ENCODE results near the gene CD302.

DNA sequence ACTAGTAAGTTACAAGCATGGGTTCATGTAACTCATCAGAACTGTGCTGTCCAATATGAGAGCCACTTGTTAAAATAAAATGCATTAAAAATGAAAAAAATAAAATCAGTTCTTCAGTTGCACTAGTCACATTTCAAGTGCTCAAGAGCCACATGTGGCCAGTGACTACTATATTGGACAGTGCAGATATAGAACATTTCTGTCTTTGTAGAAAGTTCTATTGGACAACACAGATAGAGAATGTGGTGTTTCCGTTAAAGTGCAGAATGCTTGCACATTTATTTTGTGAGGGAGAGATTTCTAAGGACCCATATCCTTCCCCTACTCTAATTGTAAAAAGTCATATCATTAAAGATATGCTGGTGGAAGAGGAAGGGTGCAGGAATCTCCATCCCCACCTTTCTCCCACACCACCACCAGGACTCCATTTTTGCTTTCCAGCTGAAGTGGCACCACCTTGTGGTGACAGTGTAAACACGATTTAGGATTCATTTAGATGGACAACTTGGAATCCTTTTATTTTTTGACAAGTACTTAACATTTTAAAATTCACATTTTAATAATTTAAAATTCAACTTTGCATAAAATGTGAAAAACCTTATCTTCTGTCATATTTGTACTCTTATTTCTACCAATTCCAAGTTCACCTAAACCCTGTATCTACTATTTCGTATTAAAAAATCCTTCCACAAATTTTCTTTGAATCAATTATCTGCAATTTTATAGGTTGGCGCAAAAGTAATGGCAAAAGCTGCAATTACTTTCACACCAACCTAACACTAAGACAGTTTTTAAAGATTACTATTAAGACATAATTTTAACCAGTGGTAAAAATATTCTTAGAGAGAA lies 9.4 kb upstream of the CD302 start:
- TF ChIP-seq, protein P1, sequence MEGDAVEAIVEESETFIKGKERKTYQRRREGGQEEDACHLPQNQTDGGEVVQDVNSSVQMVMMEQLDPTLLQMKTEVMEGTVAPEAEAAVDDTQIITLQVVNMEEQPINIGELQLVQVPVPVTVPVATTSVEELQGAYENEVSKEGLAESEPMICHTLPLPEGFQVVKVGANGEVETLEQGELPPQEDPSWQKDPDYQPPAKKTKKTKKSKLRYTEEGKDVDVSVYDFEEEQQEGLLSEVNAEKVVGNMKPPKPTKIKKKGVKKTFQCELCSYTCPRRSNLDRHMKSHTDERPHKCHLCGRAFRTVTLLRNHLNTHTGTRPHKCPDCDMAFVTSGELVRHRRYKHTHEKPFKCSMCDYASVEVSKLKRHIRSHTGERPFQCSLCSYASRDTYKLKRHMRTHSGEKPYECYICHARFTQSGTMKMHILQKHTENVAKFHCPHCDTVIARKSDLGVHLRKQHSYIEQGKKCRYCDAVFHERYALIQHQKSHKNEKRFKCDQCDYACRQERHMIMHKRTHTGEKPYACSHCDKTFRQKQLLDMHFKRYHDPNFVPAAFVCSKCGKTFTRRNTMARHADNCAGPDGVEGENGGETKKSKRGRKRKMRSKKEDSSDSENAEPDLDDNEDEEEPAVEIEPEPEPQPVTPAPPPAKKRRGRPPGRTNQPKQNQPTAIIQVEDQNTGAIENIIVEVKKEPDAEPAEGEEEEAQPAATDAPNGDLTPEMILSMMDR (IDR thresholded peaks at IDR 0.05 in 4 of 5, conservative IDR thresholded peaks at IDR 0.05 in 1 of 5): peak; percentile 46 to 69 (median 51)
- TF ChIP-seq POLR2A (IDR thresholded peaks at IDR 0.05): no peak
